A549 (cell line): ENCODE data around the gene NEGR1.

Experiments used
- BCL3 ChIP-seq: fragments of >200 bp; sonication (Bioruptor Twin); formaldehyde crosslinking; IDR thresholded peaks from 3 replicates; pipeline ENCODE4 v1.6.1; 2016
- CBX8 ChIP-seq: fragments of 200-600 bp; sonication (generic); IDR thresholded peaks from 2 replicates; pipeline ENCODE4 v1.6.1; 2016
- POLR2A ChIP-seq: IDR thresholded peaks from 2 replicates; pipeline ENCODE4 v1.6.1; 2012; ENCODE audit warnings: mild to moderate bottlenecking, low read length

GRCh38 chr1:71956613-71957285 lies 325.6 kb downstream of the NEGR1 start:
- TF ChIP-seq BCL3 = no peak
- TF ChIP-seq CBX8 = no peak
- TF ChIP-seq POLR2A = no peak
